Nephron progenitor cell (in vitro differentiated cells): ENCODE data around the gene ADAMTSL3.

Source experiments
- DNase-seq: peaks from one replicate; pipeline ENCODE4 v3.0.0; 2021
- H3K27ac Mint-ChIP-seq: 2 replicates; pipeline ENCODE4 v1.8.0; 2021; ENCODE audit warnings: mild to moderate bottlenecking, moderate library complexity, mixed read lengths
- H3K27me3 Mint-ChIP-seq: 2 replicates; pipeline ENCODE4 v1.8.0; 2021; ENCODE audit warnings: mild to moderate bottlenecking, low read depth, mixed read lengths; ENCODE audit not compliant: poor library complexity
- H3K36me3 Mint-ChIP-seq: 2 replicates; pipeline ENCODE4 v1.8.0; 2021; ENCODE audit warnings: low read depth, mixed read lengths
- H3K4me1 Mint-ChIP-seq: 2 replicates; pipeline ENCODE4 v1.8.0; 2021; ENCODE audit warnings: mixed read lengths
- H3K4me3 Mint-ChIP-seq: 2 replicates; pipeline ENCODE4 v1.8.0; 2021; ENCODE audit warnings: mild to moderate bottlenecking, moderate library complexity, mixed read lengths
- H3K9me3 Mint-ChIP-seq: 2 replicates; pipeline ENCODE4 v1.8.0; 2021; ENCODE audit warnings: mild to moderate bottlenecking, moderate library complexity, mixed read lengths
- TF ChIP-seq, protein P1 (sequence below): fragments of 200-600 bp; sonication (generic); IDR thresholded peaks from 2 replicates; pipeline ENCODE4 v1.5.0; 2021; ENCODE audit warnings: antibody characterized with exemption

Gene ADAMTSL3

DNA sequence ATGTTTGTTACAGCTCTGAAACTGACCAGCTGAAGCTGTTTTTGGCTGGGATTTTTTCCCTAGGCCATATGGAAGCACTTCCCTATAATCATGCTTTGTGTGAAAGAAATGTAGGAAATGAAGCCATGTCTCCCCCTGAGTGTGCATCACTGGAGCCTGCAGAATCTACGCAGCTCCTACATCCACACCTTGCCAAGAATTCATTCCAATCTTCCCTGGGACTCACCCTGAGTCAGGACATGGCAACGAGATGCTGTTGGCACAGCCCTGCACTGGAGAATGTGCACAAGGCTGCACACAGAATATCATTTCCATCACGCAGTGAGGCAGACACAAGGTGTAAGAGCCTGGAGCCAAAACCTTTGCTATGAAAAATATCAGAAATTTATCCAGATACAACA lies 189.5 kb downstream of the ADAMTSL3 start:
- H3K36me3 Mint-ChIP-seq: no peaks in the 10 kb centered on the region
- TF ChIP-seq, protein P1, sequence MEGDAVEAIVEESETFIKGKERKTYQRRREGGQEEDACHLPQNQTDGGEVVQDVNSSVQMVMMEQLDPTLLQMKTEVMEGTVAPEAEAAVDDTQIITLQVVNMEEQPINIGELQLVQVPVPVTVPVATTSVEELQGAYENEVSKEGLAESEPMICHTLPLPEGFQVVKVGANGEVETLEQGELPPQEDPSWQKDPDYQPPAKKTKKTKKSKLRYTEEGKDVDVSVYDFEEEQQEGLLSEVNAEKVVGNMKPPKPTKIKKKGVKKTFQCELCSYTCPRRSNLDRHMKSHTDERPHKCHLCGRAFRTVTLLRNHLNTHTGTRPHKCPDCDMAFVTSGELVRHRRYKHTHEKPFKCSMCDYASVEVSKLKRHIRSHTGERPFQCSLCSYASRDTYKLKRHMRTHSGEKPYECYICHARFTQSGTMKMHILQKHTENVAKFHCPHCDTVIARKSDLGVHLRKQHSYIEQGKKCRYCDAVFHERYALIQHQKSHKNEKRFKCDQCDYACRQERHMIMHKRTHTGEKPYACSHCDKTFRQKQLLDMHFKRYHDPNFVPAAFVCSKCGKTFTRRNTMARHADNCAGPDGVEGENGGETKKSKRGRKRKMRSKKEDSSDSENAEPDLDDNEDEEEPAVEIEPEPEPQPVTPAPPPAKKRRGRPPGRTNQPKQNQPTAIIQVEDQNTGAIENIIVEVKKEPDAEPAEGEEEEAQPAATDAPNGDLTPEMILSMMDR: no peak
- no peak overlapping the region for H3K27ac Mint-ChIP-seq
- no peak for DNase-seq
- peaks cover 19% of the 10 kb centered on the region for H3K27me3 Mint-ChIP-seq
- H3K4me1 Mint-ChIP-seq: no peaks in the 10 kb centered on the region
- no peak overlapping the region for H3K4me3 Mint-ChIP-seq
- H3K9me3 Mint-ChIP-seq: no peaks in the 10 kb centered on the region

DNA sequence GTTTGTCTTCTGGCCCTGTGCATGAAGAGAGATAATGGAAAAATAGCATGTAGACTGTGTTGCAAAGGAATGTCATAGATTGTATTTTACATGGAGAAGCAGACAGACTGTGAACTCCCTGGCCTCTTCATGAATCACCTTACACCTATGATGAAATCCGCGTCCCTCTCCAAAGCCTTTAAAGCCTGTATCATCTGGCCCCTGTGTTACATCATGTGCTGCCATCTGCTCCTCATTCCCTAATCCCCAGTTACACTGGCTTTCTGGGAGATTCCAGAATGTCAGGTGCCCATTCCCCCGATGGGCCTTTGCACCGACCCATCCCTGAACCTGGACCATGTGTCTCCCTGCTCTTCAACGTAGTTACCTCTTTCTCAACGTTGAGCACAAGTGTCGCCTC lies 190.8 kb downstream of the ADAMTSL3 start:
- TF ChIP-seq, protein P1: no peak
- DNase-seq: no peak
- Mint-ChIP-seq H3K4me3 (no peak overlapping the region), H3K27me3 (peaks cover 18% of the 10 kb centered on the region), H3K4me1 (no peaks in the 10 kb centered on the region), H3K9me3 (no peaks in the 10 kb centered on the region), H3K27ac (no peak overlapping the region), H3K36me3 (no peaks in the 10 kb centered on the region)

DNA sequence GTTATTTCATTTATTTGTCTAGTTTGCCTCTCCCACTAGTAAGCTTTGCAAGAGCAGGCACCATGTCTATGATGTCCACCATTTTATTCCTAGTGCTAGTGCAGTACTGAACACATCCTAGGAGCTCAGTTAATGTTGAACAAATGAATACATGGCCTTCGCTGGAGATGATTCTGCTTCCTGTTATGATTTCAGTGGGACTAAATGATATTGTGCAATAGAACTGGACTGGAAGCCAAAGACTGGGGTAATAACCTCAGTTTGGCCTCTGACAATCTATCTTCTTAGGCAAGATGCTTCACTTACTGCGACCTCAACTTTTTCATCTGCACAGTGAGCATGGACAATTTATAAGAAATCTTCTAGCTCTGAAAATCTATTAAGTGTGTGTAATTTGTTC lies 191.3 kb downstream of the ADAMTSL3 start:
- Mint-ChIP-seq H3K27ac (no peak overlapping the region), H3K27me3 (peaks cover 15% of the 10 kb centered on the region), H3K9me3 (no peaks in the 10 kb centered on the region), H3K4me3 (no peak overlapping the region), H3K36me3 (no peaks in the 10 kb centered on the region), H3K4me1 (no peaks in the 10 kb centered on the region)
- TF ChIP-seq, protein P1: no peak
- no peak for DNase-seq

DNA sequence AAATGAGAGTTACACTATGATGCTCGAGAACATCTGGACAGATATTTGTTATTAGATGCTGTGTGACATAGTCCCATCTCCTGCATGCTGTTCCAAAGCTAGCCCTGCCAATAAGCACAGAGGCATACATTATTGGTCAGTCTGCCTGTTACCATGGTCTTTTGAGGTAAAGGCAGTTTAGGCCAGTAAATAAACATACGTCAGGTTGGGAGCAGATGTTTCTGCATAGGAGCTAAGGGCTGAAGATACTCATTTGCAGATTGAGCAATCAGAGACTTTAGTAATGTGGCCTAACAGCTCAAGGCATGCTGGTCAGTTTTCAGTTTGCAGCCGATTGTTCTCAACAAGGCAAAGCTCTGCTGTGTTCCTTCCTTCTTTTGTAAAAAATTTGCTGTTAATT lies 192.9 kb downstream of the ADAMTSL3 start:
- Mint-ChIP-seq H3K36me3 (no peaks in the 10 kb centered on the region), H3K4me1 (no peaks in the 10 kb centered on the region), H3K27ac (no peak overlapping the region), H3K27me3 (peaks cover 14% of the 10 kb centered on the region), H3K4me3 (no peak overlapping the region), H3K9me3 (no peaks in the 10 kb centered on the region)
- DNase-seq: no peak
- TF ChIP-seq, protein P1: no peak

GRCh38 chr15:83848315-83849050 lies 194.6 kb downstream of the ADAMTSL3 start:
- H3K9me3 Mint-ChIP-seq: no peaks in the 10 kb centered on the region
- TF ChIP-seq, protein P1: no peak
- no peak for DNase-seq
- H3K27me3 Mint-ChIP-seq: peaks cover 17% of the 10 kb centered on the region
- H3K27ac Mint-ChIP-seq: no peak overlapping the region
- H3K4me3 Mint-ChIP-seq: no peak overlapping the region
- H3K36me3 Mint-ChIP-seq: no peaks in the 10 kb centered on the region
- no peaks in the 10 kb centered on the region for H3K4me1 Mint-ChIP-seq

GRCh38 chr15:83850015-83850414 lies 196.1 kb downstream of the ADAMTSL3 start:
- TF ChIP-seq, protein P1: no peak
- Mint-ChIP-seq H3K4me1 (no peaks in the 10 kb centered on the region), H3K27ac (no peak overlapping the region), H3K4me3 (no peak overlapping the region), H3K27me3 (peaks cover 17% of the 10 kb centered on the region), H3K36me3 (no peaks in the 10 kb centered on the region), H3K9me3 (no peaks in the 10 kb centered on the region)
- no peak for DNase-seq
